AG09309 (cell line): ENCODE measurements around the gene LRP1.

Source experiments
- DNase-seq: peaks from one replicate; pipeline ENCODE4 v3.0.0-alpha.2; 2010; ENCODE audit warnings: low read depth
- H3K4me3 ChIP-seq: 2 replicates; pipeline ENCODE4 v1.5.1; 2011; ENCODE audit warnings: mild to moderate bottlenecking, low read depth, low read length, moderate library complexity; ENCODE audit not compliant: control insufficient read depth
- TF ChIP-seq, protein P1 (sequence below): IDR thresholded peaks from 2 replicates; pipeline ENCODE4 v1.5.1; 2011; ENCODE audit warnings: mild to moderate bottlenecking, low read depth, low read length, inconsistent platforms; ENCODE audit not compliant: insufficient read depth, control insufficient read depth; ENCODE audit errors: missing control alignments

Gene LRP1

DNA sequence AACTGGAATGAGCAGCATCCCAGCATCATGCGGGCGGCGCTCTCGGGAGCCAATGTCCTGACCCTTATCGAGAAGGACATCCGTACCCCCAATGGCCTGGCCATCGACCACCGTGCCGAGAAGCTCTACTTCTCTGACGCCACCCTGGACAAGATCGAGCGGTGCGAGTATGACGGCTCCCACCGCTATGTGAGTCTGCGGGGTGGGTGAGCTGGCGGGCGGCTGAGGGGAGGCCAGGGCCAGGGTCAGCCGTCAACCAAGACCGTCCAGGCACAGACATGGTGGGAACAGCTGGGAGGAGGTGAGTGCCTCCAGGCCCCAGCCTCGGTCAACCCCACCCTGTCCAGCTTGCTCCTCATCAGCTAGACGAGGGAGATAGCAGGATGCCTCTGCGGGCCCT lies 62.5 kb downstream of the LRP1 start:
- H3K4me3 ChIP-seq: no peak overlapping the region
- TF ChIP-seq, protein P1, sequence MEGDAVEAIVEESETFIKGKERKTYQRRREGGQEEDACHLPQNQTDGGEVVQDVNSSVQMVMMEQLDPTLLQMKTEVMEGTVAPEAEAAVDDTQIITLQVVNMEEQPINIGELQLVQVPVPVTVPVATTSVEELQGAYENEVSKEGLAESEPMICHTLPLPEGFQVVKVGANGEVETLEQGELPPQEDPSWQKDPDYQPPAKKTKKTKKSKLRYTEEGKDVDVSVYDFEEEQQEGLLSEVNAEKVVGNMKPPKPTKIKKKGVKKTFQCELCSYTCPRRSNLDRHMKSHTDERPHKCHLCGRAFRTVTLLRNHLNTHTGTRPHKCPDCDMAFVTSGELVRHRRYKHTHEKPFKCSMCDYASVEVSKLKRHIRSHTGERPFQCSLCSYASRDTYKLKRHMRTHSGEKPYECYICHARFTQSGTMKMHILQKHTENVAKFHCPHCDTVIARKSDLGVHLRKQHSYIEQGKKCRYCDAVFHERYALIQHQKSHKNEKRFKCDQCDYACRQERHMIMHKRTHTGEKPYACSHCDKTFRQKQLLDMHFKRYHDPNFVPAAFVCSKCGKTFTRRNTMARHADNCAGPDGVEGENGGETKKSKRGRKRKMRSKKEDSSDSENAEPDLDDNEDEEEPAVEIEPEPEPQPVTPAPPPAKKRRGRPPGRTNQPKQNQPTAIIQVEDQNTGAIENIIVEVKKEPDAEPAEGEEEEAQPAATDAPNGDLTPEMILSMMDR: no peak
- no peak for DNase-seq

DNA sequence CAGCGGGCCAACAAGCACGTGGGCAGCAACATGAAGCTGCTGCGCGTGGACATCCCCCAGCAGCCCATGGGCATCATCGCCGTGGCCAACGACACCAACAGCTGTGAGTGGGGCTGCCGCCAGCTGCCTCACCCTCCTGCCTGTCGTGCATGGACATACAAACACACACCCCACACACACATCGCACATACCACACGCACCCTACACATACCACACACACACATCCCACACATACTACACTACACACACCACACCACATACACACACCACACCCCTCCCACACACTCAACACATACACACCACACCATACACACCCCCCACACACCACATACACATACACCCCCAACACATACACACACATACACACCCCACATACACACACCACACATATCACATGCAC lies 63.1 kb downstream of the LRP1 start:
- H3K4me3 ChIP-seq: no peak overlapping the region
- TF ChIP-seq, protein P1: no peak
- DNase-seq: no peak

DNA sequence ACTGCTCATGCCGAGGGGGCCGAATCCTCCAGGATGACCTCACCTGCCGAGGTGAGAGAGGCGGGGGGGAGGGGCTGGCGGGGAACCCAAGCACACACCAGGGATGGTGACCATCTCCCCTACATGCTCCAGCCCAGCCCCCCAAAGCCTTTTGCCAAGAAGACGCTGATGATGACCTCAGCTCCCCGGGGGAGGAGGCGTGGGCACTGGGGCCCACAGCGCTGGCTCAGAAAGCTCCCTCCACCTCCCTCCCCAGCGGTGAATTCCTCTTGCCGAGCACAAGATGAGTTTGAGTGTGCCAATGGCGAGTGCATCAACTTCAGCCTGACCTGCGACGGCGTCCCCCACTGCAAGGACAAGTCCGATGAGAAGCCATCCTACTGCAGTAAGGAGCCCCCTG lies 64.6 kb downstream of the LRP1 start:
- no peak overlapping the region for H3K4me3 ChIP-seq
- TF ChIP-seq, protein P1: no peak
- no peak for DNase-seq

DNA sequence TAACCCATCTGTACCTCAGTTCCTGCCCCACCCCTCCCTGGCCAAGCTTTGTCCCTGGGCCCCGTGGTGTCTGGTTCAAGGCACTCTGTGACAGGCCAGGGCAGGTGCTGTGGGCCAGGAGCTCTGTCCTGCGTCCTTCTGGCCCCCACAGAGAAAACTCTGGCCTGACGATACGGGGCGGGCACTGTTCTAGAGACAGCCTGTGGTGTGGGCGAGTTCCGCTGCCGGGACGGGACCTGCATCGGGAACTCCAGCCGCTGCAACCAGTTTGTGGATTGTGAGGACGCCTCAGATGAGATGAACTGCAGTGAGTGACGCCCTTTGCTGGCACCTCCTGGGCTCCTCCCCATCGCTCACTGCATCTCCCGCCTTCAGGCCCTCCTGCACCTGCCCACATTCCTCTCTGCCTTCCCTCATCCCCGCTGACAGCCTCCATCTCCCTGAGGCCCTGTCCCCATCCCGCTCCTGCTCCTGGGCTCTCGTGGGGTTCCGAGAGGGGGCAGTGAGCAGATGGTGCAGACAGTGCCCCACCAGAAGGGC lies 65.5 kb downstream of the LRP1 start:
- H3K4me3 ChIP-seq: no peak overlapping the region
- TF ChIP-seq, protein P1: no peak
- no peak for DNase-seq

DNA sequence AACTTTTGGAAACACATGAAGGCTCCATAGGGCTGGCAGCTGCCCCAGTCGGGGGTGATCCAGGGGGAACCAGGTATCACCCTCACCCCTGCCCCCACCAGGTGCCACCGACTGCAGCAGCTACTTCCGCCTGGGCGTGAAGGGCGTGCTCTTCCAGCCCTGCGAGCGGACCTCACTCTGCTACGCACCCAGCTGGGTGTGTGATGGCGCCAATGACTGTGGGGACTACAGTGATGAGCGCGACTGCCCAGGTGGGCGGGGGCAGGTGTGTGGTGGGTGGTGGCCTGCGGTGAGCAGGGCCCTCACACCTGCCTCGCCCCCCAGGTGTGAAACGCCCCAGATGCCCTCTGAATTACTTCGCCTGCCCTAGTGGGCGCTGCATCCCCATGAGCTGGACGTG lies 66.0 kb downstream of the LRP1 start:
- H3K4me3 ChIP-seq: no peak overlapping the region
- no peak for DNase-seq
- TF ChIP-seq, protein P1: no peak

DNA sequence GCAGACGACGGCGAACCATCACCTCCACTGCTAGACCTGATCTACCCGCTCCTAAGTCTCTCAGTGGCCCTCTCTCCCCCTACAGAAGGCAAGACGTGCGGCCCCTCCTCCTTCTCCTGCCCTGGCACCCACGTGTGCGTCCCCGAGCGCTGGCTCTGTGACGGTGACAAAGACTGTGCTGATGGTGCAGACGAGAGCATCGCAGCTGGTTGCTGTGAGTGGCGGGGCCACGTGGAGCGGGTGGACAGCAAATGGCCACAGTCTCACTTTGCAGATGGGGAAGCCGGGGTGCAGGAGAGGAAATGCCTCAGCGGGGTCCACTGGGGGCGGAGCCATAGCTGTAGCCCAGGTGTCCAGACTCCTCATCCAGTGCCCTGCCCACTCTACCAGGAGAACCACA lies 66.9 kb downstream of the LRP1 start:
- TF ChIP-seq, protein P1: no peak
- no peak overlapping the region for H3K4me3 ChIP-seq
- no peak for DNase-seq
